GM18505 (cell line): ENCODE data around the gene GRID1.

Experiments used
- ATAC-seq: cut with Tn5 transposase; IDR thresholded peaks from one replicate; pipeline ENCODE4 v1.9.1; 2021; ENCODE audit not compliant: unreplicated experiment
- POLR2A ChIP-seq: IDR thresholded peaks from 4 replicates; pipeline ENCODE4 v1.6.1; 2011; ENCODE audit warnings: borderline replicate concordance; ENCODE audit not compliant: insufficient read depth, insufficient read length; ENCODE audit errors: extremely low read depth

Gene GRID1

GRCh38 chr10:86329093-86329710 is 37.4 kb downstream of the GRID1 start:
- no peak for TF ChIP-seq POLR2A
- ATAC-seq, result no peak

- no peak for TF ChIP-seq POLR2A
- no peak for ATAC-seq
Observed at GRCh38 chr10:86327954-86328725, 38.5 kb downstream of the GRID1 start.

GRCh38 chr10:86325158-86325557 is 41.4 kb downstream of the GRID1 start:
- TF ChIP-seq POLR2A, result no peak
- ATAC-seq, result no peak

- ATAC-seq, result no peak
- no peak for TF ChIP-seq POLR2A
Observed at GRCh38 chr10:86321568-86321967, 45.0 kb downstream of the GRID1 start.

- no peak for ATAC-seq
- TF ChIP-seq POLR2A, result no peak
Observed at GRCh38 chr10:86319676-86320075, 46.9 kb downstream of the GRID1 start.

GRCh38 chr10:86317949-86318725 is 48.5 kb downstream of the GRID1 start:
- ATAC-seq, result no peak
- TF ChIP-seq POLR2A, result no peak

- ATAC-seq, result no peak
- no peak for TF ChIP-seq POLR2A
Observed at GRCh38 chr10:86316990-86317389, 49.6 kb downstream of the GRID1 start.

GRCh38 chr10:86316274-86316835 is 50.2 kb downstream of the GRID1 start:
- TF ChIP-seq POLR2A, result no peak
- no peak for ATAC-seq

- ATAC-seq, result no peak
Observed at GRCh38 chr10:86315549-86315942, 51.0 kb downstream of the GRID1 start.

GRCh38 chr10:86314616-86315548 is 51.7 kb downstream of the GRID1 start:
- no peak for ATAC-seq
- no peak for TF ChIP-seq POLR2A

More at GRCh38 chr10:86315549-86315942, 51.0 kb downstream of the GRID1 start:
- no peak for TF ChIP-seq POLR2A

GRCh38 chr10:86313621-86314041 is 53.0 kb downstream of the GRID1 start:
- ATAC-seq, result no peak

GRCh38 chr10:86312701-86313270 is 53.8 kb downstream of the GRID1 start:
- no peak for TF ChIP-seq POLR2A
- ATAC-seq, result no peak

More at GRCh38 chr10:86313621-86314041, 53.0 kb downstream of the GRID1 start:
- TF ChIP-seq POLR2A, result no peak
